GM12878 (cell line): ENCODE data around the gene THOC1. TPM values are rescaled to one million over a fixed set of nuclear protein-coding genes. Genes with fewer than 3 reads are reported as not detected.

Experiments used
- ASH2L ChIP-seq: fragments of 300-600, 200-600 bp; sonication (generic); IDR thresholded peaks from 2 replicates; pipeline ENCODE4 v1.6.1; 2017; ENCODE audit warnings: low read depth, mild to moderate bottlenecking, borderline replicate concordance
- ATF3 ChIP-seq: IDR thresholded peaks from 2 replicates; pipeline ENCODE4 v1.6.1; 2011; ENCODE audit warnings: low read depth, mild to moderate bottlenecking, low read length, moderate library complexity, borderline replicate concordance; ENCODE audit errors: extremely low read depth
- BCLAF1 ChIP-seq: fragments of 450-650 bp; IDR thresholded peaks from 2 replicates; pipeline ENCODE4 v1.6.1; 2017; ENCODE audit warnings: antibody characterized with exemption, mild to moderate bottlenecking, moderate library complexity
- BMI1 ChIP-seq: fragments of 450-650 bp; IDR thresholded peaks from 2 replicates; pipeline ENCODE4 v1.6.1; 2016; ENCODE audit warnings: mild to moderate bottlenecking, moderate library complexity, borderline replicate concordance
- CBFB ChIP-seq: IDR thresholded peaks from 2 replicates; pipeline ENCODE4 v1.6.1; 2016; ENCODE audit warnings: antibody characterized with exemption, low read depth
- DPF2 ChIP-seq: fragments of 450-650 bp; IDR thresholded peaks from 2 replicates; pipeline ENCODE4 v1.6.1; 2017; ENCODE audit warnings: mild to moderate bottlenecking
- JUNB ChIP-seq: IDR thresholded peaks from 2 replicates; pipeline ENCODE4 v1.6.1; 2016; ENCODE audit warnings: antibody characterized with exemption, mild to moderate bottlenecking
- LARP7 ChIP-seq: fragments of 450-650 bp; IDR thresholded peaks from 2 replicates; pipeline ENCODE4 v1.6.1; 2017; ENCODE audit warnings: mild to moderate bottlenecking
- MAX ChIP-seq: IDR thresholded peaks from 2 replicates; pipeline ENCODE4 v1.6.1; 2012; ENCODE audit warnings: low read depth, low read length, improper control_type of control experiment
- MTA3 ChIP-seq: IDR thresholded peaks from 2 replicates; pipeline ENCODE4 v1.6.1; 2012; ENCODE audit warnings: low read length, inconsistent platforms, borderline replicate concordance
- MYC ChIP-seq: IDR thresholded peaks from 2 replicates; pipeline ENCODE4 v1.6.1; 2011; ENCODE audit warnings: mild to moderate bottlenecking, low read length, moderate library complexity, inconsistent platforms; ENCODE audit not compliant: insufficient read depth, insufficient replicate concordance, insufficient read length, severe bottlenecking
- NFIC ChIP-seq: IDR thresholded peaks from 2 replicates; pipeline ENCODE4 v1.6.1; 2012; ENCODE audit warnings: low read depth, mild to moderate bottlenecking, inconsistent platforms, low read length, moderate library complexity
- PAX5 ChIP-seq: IDR thresholded peaks from 2 replicates; pipeline ENCODE4 v1.6.1; 2011; ENCODE audit warnings: low read depth, low read length, borderline replicate concordance
- PML ChIP-seq: IDR thresholded peaks from 2 replicates; pipeline ENCODE4 v1.6.1; 2012; ENCODE audit warnings: low read length, inconsistent platforms
- RAD51 ChIP-seq: fragments of 450-650 bp; IDR thresholded peaks from 2 replicates; pipeline ENCODE4 v1.6.1; 2016; ENCODE audit warnings: moderate library complexity, mild to moderate bottlenecking, inconsistent platforms
- SMC3 ChIP-seq: IDR thresholded peaks from 2 replicates; pipeline ENCODE4 v1.6.1; 2011; ENCODE audit warnings: low read length, improper control_type of control experiment, borderline replicate concordance
- ZBED1 ChIP-seq: IDR thresholded peaks from 2 replicates; pipeline ENCODE4 v1.6.1; 2016; ENCODE audit warnings: borderline replicate concordance
- ZNF217 ChIP-seq: fragments of 450-650 bp; IDR thresholded peaks from 2 replicates; pipeline ENCODE4 v1.6.1; 2017; ENCODE audit warnings: antibody characterized with exemption, mild to moderate bottlenecking
- ZZZ3 ChIP-seq: IDR thresholded peaks from 2 replicates; pipeline ENCODE4 v1.6.1; 2011; ENCODE audit warnings: low read depth; ENCODE audit not compliant: control insufficient read depth, insufficient read length
- polyA plus RNA-seq, 11 experiments: library from polyadenylated mRNA; depleted of rRNA in 4 of 11; unstranded in 6 of 11; stranded (reverse) in 5 of 11; fragments of >200 nt; fragmentation: Nextera tagmentation in 4 of 11; fragmentation: Illumina TruSeq in 1 of 11; extraction: Ambion mirVana in 4 of 11; extraction: Trizol in 1 of 11; gene quantifications; 1 replicate in 1 of 11; 2 replicates in 10 of 11; pipeline versions ENCODE4 v1.2.1 to v1.2.3, GENCODE V29; 2011 to 2016; ENCODE audit warnings: inconsistent platforms in 2 of 11, missing spikeins in 2 of 11, low read depth in 1 of 11
- total RNA-seq, 4 experiments: library from RNA; depleted of rRNA in 3 of 4; stranded (reverse); fragments of >200 nt in 3 of 4; fragmentation: Illumina TruSeq in 1 of 4; extraction: Trizol in 1 of 4; gene quantifications; 2 replicates each; pipeline versions ENCODE4 v1.2.1 to v1.2.3, GENCODE V29; 2013 to 2021
- TF ChIP-seq, protein P1 (sequence below): fragments of 450-650 bp; IDR thresholded peaks from 2 replicates; pipeline ENCODE4 v1.6.1; 2016; ENCODE audit warnings: mild to moderate bottlenecking, moderate library complexity, borderline replicate concordance
- TF ChIP-seq, protein P2 (sequence below): IDR thresholded peaks from 2 replicates; pipeline ENCODE4 v1.6.1; 2011; ENCODE audit warnings: borderline replicate concordance, low read depth, mild to moderate bottlenecking, moderate library complexity, mixed read lengths, low read length; ENCODE audit not compliant: insufficient read depth; ENCODE audit errors: extremely low read length

The THOC1 gene
- total and polyA plus RNA-seq, 10 of the 15 experiments (the other 5 are each of a cell fraction or from before 2014, with no cell fraction given), result 32.8 to 99.8 (median 49.0) TPM

DNA sequence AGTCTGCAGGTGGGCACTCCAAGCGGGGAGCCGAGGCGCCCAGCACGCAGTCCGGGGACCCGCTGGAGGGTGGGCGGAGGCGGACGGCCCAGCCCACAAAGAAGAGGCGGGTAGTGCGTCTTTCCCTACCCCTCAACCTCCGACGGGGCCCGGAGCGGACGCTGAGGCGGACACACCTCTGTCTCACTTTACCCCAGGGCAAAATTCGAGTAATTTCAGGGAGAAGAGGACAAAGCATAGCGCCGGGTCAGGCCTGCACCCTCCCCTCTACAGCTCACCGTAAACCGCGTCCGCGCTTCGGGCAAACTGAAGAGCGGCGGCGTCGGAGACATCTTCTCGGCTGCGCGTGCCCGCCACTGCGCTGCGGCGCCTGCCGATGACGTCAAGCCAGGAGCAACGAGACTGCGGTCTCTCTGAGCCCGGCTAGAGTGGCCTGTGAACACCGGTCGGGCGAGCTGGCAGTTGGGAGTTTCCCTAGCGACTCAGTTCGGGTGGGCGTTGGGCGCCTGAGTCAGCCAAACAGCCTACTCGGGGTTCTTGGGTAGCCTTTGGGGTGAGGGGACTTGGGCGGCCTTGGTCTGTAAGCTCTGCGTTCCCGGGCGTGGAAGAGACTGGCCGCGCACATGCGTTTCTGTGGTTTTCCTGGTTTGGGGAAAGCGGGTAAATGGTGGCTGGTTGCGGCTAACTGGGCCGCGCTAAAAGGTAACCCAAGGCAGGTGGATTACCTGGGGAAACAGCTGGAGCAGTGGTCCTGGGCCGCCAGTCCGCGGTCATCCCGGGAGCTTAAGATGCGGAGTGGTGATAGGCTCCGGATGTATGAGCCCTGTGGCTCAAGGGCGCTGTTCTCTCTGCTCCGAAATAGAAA, at the start of gene THOC1 (continued):
- TF ChIP-seq, protein P1, sequence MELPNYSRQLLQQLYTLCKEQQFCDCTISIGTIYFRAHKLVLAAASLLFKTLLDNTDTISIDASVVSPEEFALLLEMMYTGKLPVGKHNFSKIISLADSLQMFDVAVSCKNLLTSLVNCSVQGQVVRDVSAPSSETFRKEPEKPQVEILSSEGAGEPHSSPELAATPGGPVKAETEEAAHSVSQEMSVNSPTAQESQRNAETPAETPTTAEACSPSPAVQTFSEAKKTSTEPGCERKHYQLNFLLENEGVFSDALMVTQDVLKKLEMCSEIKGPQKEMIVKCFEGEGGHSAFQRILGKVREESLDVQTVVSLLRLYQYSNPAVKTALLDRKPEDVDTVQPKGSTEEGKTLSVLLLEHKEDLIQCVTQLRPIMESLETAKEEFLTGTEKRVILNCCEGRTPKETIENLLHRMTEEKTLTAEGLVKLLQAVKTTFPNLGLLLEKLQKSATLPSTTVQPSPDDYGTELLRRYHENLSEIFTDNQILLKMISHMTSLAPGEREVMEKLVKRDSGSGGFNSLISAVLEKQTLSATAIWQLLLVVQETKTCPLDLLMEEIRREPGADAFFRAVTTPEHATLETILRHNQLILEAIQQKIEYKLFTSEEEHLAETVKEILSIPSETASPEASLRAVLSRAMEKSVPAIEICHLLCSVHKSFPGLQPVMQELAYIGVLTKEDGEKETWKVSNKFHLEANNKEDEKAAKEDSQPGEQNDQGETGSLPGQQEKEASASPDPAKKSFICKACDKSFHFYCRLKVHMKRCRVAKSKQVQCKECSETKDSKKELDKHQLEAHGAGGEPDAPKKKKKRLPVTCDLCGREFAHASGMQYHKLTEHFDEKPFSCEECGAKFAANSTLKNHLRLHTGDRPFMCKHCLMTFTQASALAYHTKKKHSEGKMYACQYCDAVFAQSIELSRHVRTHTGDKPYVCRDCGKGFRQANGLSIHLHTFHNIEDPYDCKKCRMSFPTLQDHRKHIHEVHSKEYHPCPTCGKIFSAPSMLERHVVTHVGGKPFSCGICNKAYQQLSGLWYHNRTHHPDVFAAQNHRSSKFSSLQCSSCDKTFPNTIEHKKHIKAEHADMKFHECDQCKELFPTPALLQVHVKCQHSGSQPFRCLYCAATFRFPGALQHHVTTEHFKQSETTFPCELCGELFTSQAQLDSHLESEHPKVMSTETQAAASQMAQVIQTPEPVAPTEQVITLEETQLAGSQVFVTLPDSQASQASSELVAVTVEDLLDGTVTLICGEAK, result 0 out of 2 replicates have a peak, but pooled peaks have one; percentile 20
- TF ChIP-seq SMC3 (no peak), ZZZ3 (no peak), JUNB (no peak), NFIC (no peak), RAD51 (no peak), MTA3 (no peak; the same call in 1 of the 2 replicates), ASH2L (peak; percentile 92; the same call in 1 of the 2 replicates), BMI1 (peak; percentile 56; the same call in 1 of the 2 replicates), ZBED1 (0 out of 2 replicates have a peak, but pooled peaks have one; percentile 75), LARP7 (peak; percentile 74), CBFB (peak; percentile 95), ZNF217 (peak; percentile 67; the same call in 1 of the 2 replicates), MYC (peak; percentile 88), PML (peak; percentile 94), DPF2 (peak; percentile 96), ATF3 (peak; percentile 80; the same call in 1 of the 2 replicates), MAX (peak; percentile 83), PAX5 (peak; percentile 64; the same call in 1 of the 2 replicates), BCLAF1 (no peak)
- TF ChIP-seq, protein P2, sequence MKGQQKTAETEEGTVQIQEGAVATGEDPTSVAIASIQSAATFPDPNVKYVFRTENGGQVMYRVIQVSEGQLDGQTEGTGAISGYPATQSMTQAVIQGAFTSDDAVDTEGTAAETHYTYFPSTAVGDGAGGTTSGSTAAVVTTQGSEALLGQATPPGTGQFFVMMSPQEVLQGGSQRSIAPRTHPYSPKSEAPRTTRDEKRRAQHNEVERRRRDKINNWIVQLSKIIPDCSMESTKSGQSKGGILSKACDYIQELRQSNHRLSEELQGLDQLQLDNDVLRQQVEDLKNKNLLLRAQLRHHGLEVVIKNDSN, result no peak
